Stimulated activated CD4-positive, alpha-beta T cell treated with anti-CD3 and anti-CD28 coated beads, Interleukin-2, amount 100 ng/mL, for 4 hours (primary cell): ENCODE data around the gene FBH1.
"Not testable (repeated sequence)": the region's sequence is repeated elsewhere in the genome, so short reads cannot be mapped to it uniquely, and the experiment has no call there.

ENCODE experiments used
- DNase-seq: peaks from one replicate; pipeline ENCODE4 v3.0.0-alpha.2; 2020; ENCODE audit warnings: low read depth

FBH1 gene

DNA sequence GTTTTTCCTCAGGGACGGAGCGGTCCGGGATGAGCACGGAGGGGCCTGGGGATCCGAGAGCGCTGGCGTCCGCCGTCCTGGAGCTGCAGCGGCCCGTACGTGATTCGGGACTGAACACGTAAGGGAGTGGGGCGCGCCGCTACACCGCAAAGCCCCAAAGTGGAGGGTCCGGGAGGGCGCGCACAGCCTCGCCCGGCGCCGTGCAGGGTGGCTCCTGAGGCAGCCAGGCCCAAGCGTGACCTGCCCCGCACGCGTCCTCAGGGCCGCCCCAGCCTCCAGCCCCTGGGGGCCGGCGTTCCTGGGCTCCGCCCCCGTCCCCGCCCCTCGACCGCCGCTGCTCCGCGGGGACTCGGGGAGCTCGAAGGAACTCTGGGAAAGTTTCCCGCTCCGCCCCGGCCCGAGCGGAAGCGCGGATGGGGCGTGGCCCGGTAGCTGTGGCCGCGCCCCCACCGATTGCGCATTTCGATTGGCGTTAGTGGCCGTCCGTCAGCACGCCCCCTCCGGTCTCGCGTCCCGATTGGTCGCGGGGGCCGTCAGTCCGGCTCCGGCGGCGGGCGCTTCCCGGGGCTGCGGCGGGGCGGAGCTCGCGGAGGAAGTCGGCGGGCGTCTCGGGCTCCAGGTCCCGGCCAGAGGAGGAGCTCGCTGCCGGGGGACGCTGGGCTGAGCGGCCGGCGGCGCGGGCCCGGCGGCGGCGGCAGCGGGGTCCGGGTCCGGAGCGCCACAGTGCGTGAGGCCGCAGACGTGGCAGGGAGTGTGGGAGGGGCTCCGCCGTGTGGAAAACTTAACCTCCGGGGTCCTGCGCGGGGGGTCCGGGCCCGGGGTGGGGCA, at the start of gene FBH1, which contains the start of gene ANKRD16:
TSS of gene FBH1 (plus strand) at position 620 of the 828 bp plus-strand sequence. CDS start at position 723, 103 bp downstream.
TSS of gene ANKRD16 (minus strand) at position 270 of the 828 bp plus-strand sequence. CDS start 539 bp downstream, outside the sequence.
- peak; percentile 95 for DNase-seq

- DNase-seq, result no peak
Observed at GRCh38 chr10:5840314-5841307, 49.4 kb upstream of the FBH1 start.

GRCh38 chr10:5841965-5842364, 48.1 kb upstream of the FBH1 start:
- DNase-seq, result no peak

DNA sequence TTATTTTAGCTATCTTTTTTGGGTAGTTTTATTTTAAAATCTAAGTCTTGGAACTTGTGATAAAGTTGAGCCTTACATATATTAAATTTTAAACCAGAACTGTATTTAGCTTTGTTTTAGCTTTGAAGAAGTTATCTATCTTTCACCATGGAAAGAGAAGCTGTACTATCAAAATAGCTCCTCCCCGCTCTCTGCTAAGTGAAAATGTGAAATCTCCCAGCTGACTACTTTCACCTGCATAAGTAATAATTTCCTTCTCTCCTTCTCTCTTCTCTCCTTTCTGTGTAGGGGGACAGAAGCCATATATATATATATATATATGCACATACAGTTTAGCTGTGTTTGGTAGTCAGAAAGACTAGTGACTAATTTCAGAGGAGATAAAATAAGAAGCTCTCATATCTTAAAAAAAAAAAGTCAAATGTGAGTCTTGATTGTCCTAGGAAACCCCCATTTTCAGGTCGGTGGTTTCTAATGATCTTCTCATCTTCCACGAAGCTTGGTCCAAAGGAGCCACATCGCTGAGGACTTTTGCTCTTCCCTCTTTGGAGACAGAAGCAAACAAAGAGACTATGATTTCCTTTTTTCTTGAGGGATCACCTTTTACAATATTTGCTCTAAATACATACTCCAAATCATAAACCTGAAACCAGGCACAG, 46.2 kb upstream of the FBH1 start:
- DNase-seq, result no peak

DNA sequence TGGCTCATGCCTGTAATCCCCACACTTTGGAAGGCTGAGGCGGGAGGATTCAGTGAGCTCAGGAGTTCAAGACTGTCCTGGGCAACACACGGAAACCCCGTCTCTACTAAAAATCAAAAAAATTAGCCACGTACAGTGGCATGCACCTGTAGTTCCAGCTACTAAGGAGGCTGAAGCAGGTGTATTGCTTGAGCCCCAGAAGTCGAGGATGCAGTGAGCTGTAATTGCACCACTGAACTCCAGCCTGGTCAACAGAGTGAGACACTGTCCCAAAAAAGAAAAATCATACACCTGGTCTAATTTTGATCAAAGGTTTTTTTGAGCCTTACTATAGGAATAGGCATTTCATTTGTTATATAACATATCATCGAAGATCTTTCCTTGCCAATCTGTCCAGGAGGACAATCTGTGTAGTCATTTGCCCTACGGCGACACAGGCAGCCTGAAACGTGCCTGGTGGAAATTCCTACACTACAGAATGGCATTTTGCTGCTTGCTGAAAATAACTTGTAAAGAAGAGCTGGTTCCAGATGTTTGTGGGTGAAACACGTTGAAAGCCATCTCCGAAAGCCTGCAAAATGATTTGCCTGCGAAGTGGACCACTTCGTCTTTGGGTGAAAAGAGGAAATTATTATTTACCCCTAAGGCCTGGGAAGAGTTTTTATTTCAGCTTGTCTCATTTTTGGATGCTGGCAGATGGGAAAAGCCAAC, 45.5 kb upstream of the FBH1 start:
- no peak for DNase-seq

DNA sequence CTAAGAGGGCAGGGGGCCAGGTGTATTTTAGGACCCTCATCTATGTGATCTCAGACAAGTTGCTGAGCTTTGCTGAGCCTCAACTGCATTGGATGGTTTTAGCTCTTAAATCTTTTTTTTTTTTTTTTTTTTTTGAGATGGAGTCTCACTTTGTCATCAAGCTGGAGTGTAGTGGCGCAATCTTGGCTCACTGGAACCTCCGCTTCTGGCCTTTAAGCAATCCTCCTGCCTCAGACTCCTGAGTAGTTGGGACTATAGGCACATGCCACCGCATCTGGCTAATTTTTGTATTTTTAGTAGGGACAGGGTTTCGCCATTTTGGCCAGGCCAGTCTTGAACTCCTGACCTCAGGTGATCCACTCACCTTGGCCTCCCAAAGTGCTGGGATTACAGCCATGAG, 43.4 kb upstream of the FBH1 start:
- DNase-seq, result not testable (repeated sequence)

- no peak for DNase-seq
Observed at GRCh38 chr10:5854131-5854475, 35.9 kb upstream of the FBH1 start.

- no peak for DNase-seq
Observed at GRCh38 chr10:5855979-5856700, 33.9 kb upstream of the FBH1 start.

DNA sequence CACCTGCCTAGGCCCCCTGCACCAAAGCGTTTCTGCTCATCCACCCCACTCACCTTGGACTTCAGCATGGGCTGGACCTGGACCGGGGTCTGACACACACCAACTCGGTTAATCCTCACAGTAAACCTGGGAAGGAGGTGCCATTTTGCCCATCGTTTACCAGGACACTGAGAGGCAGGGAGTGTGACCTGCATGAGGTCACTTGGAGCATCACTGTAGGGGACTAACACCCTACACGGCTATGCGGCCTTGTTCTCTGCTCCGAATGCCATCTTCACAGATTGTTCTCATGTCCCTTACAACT, 33.4 kb upstream of the FBH1 start:
- no peak for DNase-seq

GRCh38 chr10:5858811-5859210, 31.2 kb upstream of the FBH1 start:
- DNase-seq, result no peak

GRCh38 chr10:5860066-5860465, 30.0 kb upstream of the FBH1 start:
- no peak for DNase-seq

GRCh38 chr10:5862360-5862961, 27.6 kb upstream of the FBH1 start:
- no peak for DNase-seq

DNA sequence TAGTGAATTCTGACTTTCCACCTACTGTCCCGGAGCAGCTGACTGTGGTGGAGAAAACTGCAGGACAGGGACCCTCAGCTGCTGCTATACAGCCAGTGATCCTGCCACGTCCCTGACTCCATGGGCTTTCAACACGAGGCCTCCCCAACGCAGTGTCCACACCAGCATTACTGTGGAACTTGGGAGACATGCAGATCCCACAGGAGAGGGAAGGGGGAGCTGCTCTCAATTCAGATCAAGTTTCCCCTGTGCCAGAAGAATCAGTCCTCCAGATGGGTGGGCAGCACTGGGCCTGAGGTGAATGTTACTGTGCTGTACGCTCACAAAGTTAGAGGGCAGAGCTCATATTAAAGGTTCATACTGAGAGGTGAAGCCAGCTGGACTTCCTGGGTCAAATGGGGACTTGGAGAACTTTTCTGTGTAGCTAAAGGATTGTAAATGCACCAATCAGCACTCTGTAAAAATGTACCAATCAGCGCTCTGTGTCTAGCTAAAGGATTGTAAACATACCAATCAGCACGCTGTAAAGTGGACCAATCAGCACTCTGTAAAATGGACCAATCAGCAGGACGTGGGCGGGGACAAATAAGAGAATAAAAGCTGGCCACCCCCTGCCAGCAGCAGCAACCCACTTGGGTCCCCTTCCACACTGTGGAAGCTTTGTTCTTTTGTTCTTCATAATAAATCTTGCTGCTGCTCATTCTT, 26.9 kb upstream of the FBH1 start:
- not testable (repeated sequence) for DNase-seq

DNA sequence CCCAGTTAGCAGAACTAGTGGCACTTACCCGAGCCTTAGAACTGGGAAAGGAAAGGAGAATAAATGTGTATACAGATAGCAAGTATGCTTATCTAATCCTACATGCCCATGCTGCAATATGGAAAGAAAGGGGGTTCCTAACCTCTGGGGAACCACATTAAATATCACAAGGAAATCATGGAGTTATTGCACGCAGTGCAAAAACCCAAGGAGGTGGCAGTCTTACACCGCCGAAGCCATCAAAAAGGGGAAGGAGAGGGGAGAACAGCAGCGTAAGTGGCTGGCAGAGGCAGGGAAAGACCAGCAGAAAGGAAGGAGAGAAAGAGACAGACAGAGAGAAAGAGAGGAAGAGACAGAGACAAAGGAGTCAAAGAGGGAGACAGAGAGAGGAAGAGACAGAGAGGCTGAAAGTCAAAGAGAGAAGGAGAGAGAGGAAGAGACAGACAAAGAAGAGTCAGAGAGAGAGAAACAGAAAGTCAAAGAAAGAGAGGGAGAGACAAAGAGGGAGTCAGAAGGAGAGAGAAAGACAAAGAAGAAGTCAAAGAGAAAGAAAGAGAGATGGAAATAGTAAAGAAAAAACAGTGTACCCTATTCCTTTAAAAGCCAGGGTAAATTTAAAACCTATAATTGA, 23.5 kb upstream of the FBH1 start:
- DNase-seq, result not testable (repeated sequence)

- DNase-seq, result not testable (repeated sequence)
Observed at GRCh38 chr10:5867091-5867615, 22.9 kb upstream of the FBH1 start.

DNA sequence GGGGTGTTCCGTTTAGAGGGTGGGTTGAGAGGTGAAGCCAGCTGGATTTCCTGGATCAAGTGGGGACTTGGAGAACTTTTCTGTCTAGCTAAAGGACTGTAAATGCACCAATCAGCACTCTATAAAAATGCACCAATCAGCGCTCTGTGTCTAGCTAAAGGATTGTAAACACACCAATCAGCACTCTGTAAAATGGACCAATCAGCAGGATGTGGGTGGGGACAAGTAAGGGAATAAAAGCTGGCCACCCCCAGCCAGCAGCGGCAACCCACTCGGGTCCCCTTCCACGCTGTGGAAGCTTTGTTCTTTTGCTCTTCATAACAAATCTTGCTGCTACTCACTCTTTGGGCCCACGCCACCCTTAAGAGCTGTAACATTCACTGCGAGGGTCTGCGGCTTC, 21.7 kb upstream of the FBH1 start:
- not testable (repeated sequence) for DNase-seq

GRCh38 chr10:5869156-5869555, 20.9 kb upstream of the FBH1 start:
- DNase-seq, result no peak

GRCh38 chr10:5871596-5871995, 18.4 kb upstream of the FBH1 start:
- no peak for DNase-seq

- DNase-seq, result peak; percentile 55
Observed at GRCh38 chr10:5873515-5873995, 16.5 kb upstream of the FBH1 start.
